ENCODE data around the gene DAB1. TPM values are rescaled to one million over a fixed set of nuclear protein-coding genes. Genes with fewer than 3 reads are reported as not detected.

DAB1 gene
- total RNA-seq, 3 donors from 2014 or later: 0.61 to 2.0 (median 0.92) TPM

DNA sequence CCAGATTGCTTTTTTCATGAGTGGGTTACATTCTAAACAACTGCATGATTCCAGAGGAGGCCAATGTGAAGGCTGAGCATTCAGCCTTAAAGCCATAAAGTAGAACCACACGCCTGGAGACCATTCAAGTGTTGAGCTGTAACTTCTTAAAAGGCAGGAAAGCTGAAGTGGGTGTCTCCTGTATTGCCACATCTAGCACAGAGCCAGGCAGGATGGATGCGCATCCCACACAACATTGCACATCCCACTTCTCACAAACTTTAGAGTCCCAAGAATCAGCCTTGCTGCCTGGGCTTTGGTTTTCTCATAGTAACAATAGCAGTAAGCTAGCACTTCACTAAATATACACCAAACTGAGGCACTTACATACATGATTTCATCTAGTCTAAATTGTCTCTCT lies 151.7 kb downstream of the DAB1 start:
- no peak for TF ChIP-seq CTCF (IDR thresholded peaks at IDR 0.05)

GRCh38 chr1:57270927-57271698 lies 152.7 kb downstream of the DAB1 start:
- intact Hi-C loops (cut with DNase I, micrococcal nuclease): no loop called here
- Histone ChIP-seq H3K36me3 (ENCODE audit: low read depth) (no peaks in the 10 kb centered on the region), H3K4me3 (no peak overlapping the region), H3K9me3 (no peaks in the 10 kb centered on the region), H3K4me1 (ENCODE audit: low read depth) (no peaks in the 10 kb centered on the region)
- DNase-seq (no peak), ATAC-seq (no peak)
- TF ChIP-seq CTCF (IDR thresholded peaks at IDR 0.05): no peak

More for the DNA sequence above, 151.7 kb downstream of the DAB1 start:
- ATAC-seq: no peak
- Histone ChIP-seq H3K9me3 (no peaks in the 10 kb centered on the region), H3K4me1 (ENCODE audit: low read depth) (no peaks in the 10 kb centered on the region), H3K36me3 (ENCODE audit: low read depth) (no peaks in the 10 kb centered on the region), H3K4me3 (no peak overlapping the region)
- intact Hi-C loops (cut with DNase I, micrococcal nuclease): no loop called here
- DNase-seq: no peak

DNA sequence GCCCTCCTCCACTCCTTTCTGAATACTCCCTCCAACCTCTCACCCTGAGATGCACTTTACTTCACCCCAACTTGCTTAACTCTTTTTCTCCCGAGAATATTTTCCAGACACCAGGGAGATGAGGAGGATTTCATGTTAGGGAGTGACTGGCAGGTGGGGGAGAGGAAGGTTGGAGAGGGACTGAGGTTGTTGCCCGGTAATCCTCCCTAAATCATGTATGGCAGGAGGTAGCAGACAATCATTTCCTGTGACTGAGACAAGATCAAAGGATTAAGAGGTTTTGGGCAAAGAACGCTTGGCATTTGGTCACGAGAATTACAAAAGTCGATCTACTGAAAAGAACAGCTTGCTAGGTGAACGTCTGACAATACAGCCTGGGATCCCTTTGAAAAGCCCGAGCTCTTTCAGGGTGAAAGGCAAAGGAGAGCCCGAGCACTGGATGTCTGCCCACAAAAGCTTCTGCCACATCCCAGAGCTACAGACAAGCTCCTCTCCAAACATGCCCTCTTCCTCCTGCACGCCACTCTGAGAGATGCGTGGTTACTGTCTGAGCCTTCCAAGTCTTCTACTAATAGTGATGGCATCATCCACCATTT lies 154.1 kb downstream of the DAB1 start:
- intact Hi-C loops (cut with DNase I, micrococcal nuclease): no loop called here
- Histone ChIP-seq H3K9me3 (no peaks in the 10 kb centered on the region), H3K4me1 (ENCODE audit: low read depth) (no peaks in the 10 kb centered on the region), H3K36me3 (ENCODE audit: low read depth) (no peaks in the 10 kb centered on the region), H3K4me3 (no peak overlapping the region)
- no peak for DNase-seq
- no peak for TF ChIP-seq CTCF (IDR thresholded peaks at IDR 0.05)
- ATAC-seq: no peak

DNA sequence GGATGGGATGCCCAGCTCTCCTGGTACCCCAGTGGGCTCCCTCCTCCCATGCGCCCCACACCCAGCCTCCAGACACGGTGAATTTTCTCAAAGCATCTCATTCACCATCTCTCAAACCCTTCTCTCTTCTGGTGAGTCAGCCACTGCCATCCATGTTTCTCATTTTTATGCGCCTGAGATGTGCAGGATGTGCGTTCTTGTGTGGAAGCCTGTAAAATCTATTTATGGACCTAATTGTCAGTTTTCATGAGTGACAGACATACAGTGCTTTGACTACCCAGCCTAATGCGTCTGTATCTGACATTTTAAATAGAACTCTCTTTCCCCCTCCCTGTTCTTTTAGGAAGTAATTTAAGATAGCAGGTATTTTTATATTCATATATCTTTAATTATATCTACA lies 158.8 kb downstream of the DAB1 start:
- no peak for DNase-seq
- H3K36me3 ChIP-seq (ENCODE audit: low read depth): no peaks in the 10 kb centered on the region
- ATAC-seq: no peak
- no peaks in the 10 kb centered on the region for H3K4me1 ChIP-seq (ENCODE audit: low read depth)
- intact Hi-C loops (cut with DNase I, micrococcal nuclease): no loop called here
- no peak overlapping the region for H3K4me3 ChIP-seq
- TF ChIP-seq CTCF (IDR thresholded peaks at IDR 0.05): no peak
- no peaks in the 10 kb centered on the region for H3K9me3 ChIP-seq

DNA sequence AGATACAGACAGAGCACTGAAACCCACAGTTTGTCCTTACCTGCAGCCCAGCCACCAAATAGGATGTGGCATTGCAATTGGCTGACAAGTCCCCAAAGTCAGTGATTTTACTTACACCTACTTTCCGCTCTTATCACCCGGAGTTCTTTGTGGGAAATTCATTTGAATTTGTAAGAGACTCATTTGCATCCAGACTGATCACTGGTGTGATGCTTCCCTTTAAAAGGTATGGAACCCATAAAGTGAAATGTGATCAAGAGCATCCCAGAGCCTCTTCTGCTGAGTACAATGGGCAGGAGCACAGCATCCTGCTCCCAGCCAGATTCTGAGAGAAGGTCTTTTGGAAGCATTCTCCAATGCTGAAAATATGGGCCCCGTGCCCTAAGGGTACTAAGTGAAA lies 161.4 kb downstream of the DAB1 start:
- no peak for TF ChIP-seq CTCF (IDR thresholded peaks at IDR 0.05)
- Histone ChIP-seq H3K9me3 (no peaks in the 10 kb centered on the region), H3K4me1 (ENCODE audit: low read depth) (no peaks in the 10 kb centered on the region), H3K4me3 (no peak overlapping the region), H3K36me3 (ENCODE audit: low read depth) (no peaks in the 10 kb centered on the region)
- intact Hi-C loops (cut with DNase I, micrococcal nuclease): no loop called here
- ATAC-seq (no peak), DNase-seq (no peak)
